H1 (cell line): Measurements from ENCODE around the gene ADRB2. TPM values are rescaled to one million over a fixed set of nuclear protein-coding genes. Genes with fewer than 3 reads are reported as not detected.

Source experiments
- EP300 ChIP-seq, 2 experiments: IDR thresholded peaks; 1 replicate in 1 of 2; 2 replicates in 1 of 2; pipeline ENCODE4 v1.6.1; 2011 to 2012; ENCODE audit warnings: low read depth in 2 of 2, low read length in 2 of 2, mild to moderate bottlenecking in 2 of 2, borderline replicate concordance in 1 of 2, inconsistent platforms in 1 of 2, moderate library complexity in 1 of 2
- RAD21 ChIP-seq, 2 experiments: IDR thresholded peaks in 1 of 2; conservative IDR thresholded peaks in 1 of 2; 2 replicates each; pipeline ENCODE4 v1.6.1; 2011; ENCODE audit warnings: low read depth in 2 of 2, low read length in 2 of 2, improper control_type of control experiment in 1 of 2, inconsistent platforms in 1 of 2, mild to moderate bottlenecking in 1 of 2, moderate library complexity in 1 of 2
- polyA plus RNA-seq, 7 experiments: library from polyadenylated mRNA; depleted of rRNA in 3 of 7; stranded (reverse) in 5 of 7; unstranded in 2 of 7; fragments of >200 nt in 5 of 7; fragments of 200-250 nt in 2 of 7; gene quantifications; 1 replicate in 5 of 7; 2 replicates in 1 of 7; 4 replicates in 1 of 7; pipeline versions ENCODE4 v1.2.1 to v1.2.3, GENCODE V29; 2011 to 2013; ENCODE audit warnings: missing spikeins in 2 of 7, mixed read lengths in 2 of 7
- total RNA-seq: library from RNA; stranded (reverse); fragmentation: NEBNext Ultra II Directional; extraction: Animal tissue kit (Norgen Biotek cat#: 25700); gene quantifications from 2 replicates; pipeline ENCODE4 v1.2.1, GENCODE V29; 2021
- TF ChIP-seq, protein P1 (sequence below): IDR thresholded peaks from 2 replicates; pipeline ENCODE4 v1.6.1; 2012; ENCODE audit warnings: inconsistent platforms

Gene ADRB2
- total and polyA plus RNA-seq, 2 of the 8 experiments (the other 6 are each of a cell fraction or from before 2014, with no cell fraction given): 0.65 to 0.77 TPM

DNA sequence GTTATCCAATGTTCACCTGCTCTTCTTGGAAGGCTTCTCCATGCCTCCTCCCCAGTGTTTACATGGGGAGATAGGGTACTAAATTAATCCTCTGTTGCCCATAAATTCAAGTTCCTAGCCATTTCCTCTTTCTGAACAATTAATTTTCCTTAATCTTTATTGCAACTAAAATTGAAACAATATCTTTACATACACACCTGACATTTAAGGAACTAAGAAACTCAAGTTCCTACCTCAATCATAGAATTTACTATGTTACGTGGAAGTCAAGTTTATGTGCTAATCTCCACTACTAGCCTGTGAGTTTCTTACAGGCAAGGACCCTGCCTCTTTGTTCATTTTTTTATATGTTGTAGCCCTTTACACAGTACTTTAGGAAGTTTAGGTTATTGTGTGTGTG lies 10.1 kb upstream of the ADRB2 start (continued):
- TF ChIP-seq RAD21 (IDR thresholded peaks at IDR 0.05 in 1 of 2, conservative IDR thresholded peaks at IDR 0.05 in 1 of 2; ENCODE audit: low read depth in 2 of 2, low read length in 2 of 2) (no peak), EP300 (IDR thresholded peaks at IDR 0.05; ENCODE audit: borderline replicate concordance in 1 of 2, low read depth in 2 of 2, low read length in 2 of 2) (no peak)
- TF ChIP-seq, protein P1, sequence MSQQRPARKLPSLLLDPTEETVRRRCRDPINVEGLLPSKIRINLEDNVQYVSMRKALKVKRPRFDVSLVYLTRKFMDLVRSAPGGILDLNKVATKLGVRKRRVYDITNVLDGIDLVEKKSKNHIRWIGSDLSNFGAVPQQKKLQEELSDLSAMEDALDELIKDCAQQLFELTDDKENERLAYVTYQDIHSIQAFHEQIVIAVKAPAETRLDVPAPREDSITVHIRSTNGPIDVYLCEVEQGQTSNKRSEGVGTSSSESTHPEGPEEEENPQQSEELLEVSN: no peak
- TF ChIP-seq, all 59 proteins: peak for 0
